ENCODE results near the gene ZBTB3.

ZBTB3 gene

GRCh38 chr11:62792202-62792575, 38.2 kb upstream of the ZBTB3 start:
- Histone ChIP-seq H3K27ac (peak overlapping the region; percentile 75 to 86), H3K9me3 (no peaks in the 10 kb centered on the region), H3K36me3 (peaks cover 45 to 75% (median 56%) of the 10 kb centered on the region in 3 donors), H3K4me3 (peak overlapping the region; percentile 75 to 79), H3K4me1 (peaks cover 0 to 43% (median 33%) of the 10 kb centered on the region in 4 donors), H3K27me3 (no peaks in the 10 kb centered on the region)
- no peak for TF ChIP-seq CTCF (IDR thresholded peaks at IDR 0.05)
- intact Hi-C loops (cut with DNase I; ENCODE audit: low total_unique reads) = loop anchor here (5.0 kb wide), 1 partner anchor 45 kb away; the partner anchor contains the start of gene WDR74
- DNase-seq = peak in 1 of 2 donors; percentile 74

GRCh38 chr11:62791501-62792201, 37.7 kb upstream of the ZBTB3 start, which contains the start of gene TMEM223:
TSS of gene TMEM223 (minus strand) at chr11:62792006. CDS start at chr11:62791994, 12 bp downstream.
- H3K4me1 ChIP-seq = peaks cover 0 to 43% (median 33%) of the 10 kb centered on the region in 4 donors

GRCh38 chr11:62789576-62789975, 35.6 kb upstream of the ZBTB3 start:
- DNase-seq = no peak
- TF ChIP-seq CTCF (IDR thresholded peaks at IDR 0.05) = no peak
- no peak overlapping the region for H3K27ac ChIP-seq
- no peaks in the 10 kb centered on the region for H3K27me3 ChIP-seq
- intact Hi-C loops (cut with DNase I; ENCODE audit: low total_unique reads) = no loop called here
- H3K4me1 ChIP-seq = peaks cover 0 to 51% (median 43%) of the 10 kb centered on the region in 4 donors
- peaks cover 19 to 49% (median 30%) of the 10 kb centered on the region in 3 donors for H3K36me3 ChIP-seq
- H3K9me3 ChIP-seq = no peaks in the 10 kb centered on the region
- H3K4me3 ChIP-seq = no peak overlapping the region

More at GRCh38 chr11:62791501-62792201, 37.7 kb upstream of the ZBTB3 start, which contains the start of gene TMEM223:
- peak; percentile 87 to 94 for DNase-seq
- H3K4me3 ChIP-seq = peak within 1 kb of the TSS; percentile 75 to 79
- peaks cover 40 to 70% (median 51%) of the 10 kb centered on the region in 3 donors for H3K36me3 ChIP-seq
- peak; percentile 19 to 29 for TF ChIP-seq CTCF (IDR thresholded peaks at IDR 0.05)
- H3K27ac ChIP-seq = peak within 1 kb of the TSS; percentile 75 to 86
- intact Hi-C loops (cut with DNase I; ENCODE audit: low total_unique reads) = loop anchor here (5.0 kb wide), 1 partner anchor 46 kb away; the partner anchor contains the start of gene WDR74
- no peaks in the 10 kb centered on the region for H3K9me3 ChIP-seq
- no peaks in the 10 kb centered on the region for H3K27me3 ChIP-seq

- TF ChIP-seq CTCF (IDR thresholded peaks at IDR 0.05) = no peak
- no peak for DNase-seq
- Histone ChIP-seq H3K27me3 (no peaks in the 10 kb centered on the region), H3K36me3 (peaks cover 13 to 43% (median 24%) of the 10 kb centered on the region in 3 donors), H3K4me3 (no peak overlapping the region), H3K27ac (no peak overlapping the region), H3K4me1 (peaks cover 0 to 51% (median 43%) of the 10 kb centered on the region in 4 donors), H3K9me3 (no peaks in the 10 kb centered on the region)
- intact Hi-C loops (cut with DNase I; ENCODE audit: low total_unique reads) = no loop called here
Observed at GRCh38 chr11:62788991-62789390, 35.0 kb upstream of the ZBTB3 start.

GRCh38 chr11:62787005-62787759, 33.2 kb upstream of the ZBTB3 start, which contains the start of gene TMEM179B:
TSS of gene TMEM179B (plus strand) at chr11:62787402. CDS start at chr11:62787432, 30 bp downstream.
- H3K27me3 ChIP-seq = no peaks in the 10 kb centered on the region
- H3K4me1 ChIP-seq = peaks cover 0 to 47% (median 38%) of the 10 kb centered on the region in 4 donors
- no peaks in the 10 kb centered on the region for H3K9me3 ChIP-seq
- peak; percentile 99 for DNase-seq
- peak within 1 kb of the TSS; percentile 95 for H3K27ac ChIP-seq
- intact Hi-C loops (cut with DNase I; ENCODE audit: low total_unique reads) = loop anchor here (2.0 kb wide), 1 partner anchor 68 kb away; no protein-coding TSS in a partner anchor
- H3K36me3 ChIP-seq = peaks cover 6 to 33% (median 13%) of the 10 kb centered on the region in 3 donors
- peak; percentile 22 to 35 for TF ChIP-seq CTCF (IDR thresholded peaks at IDR 0.05)
- H3K4me3 ChIP-seq = peak within 1 kb of the TSS; percentile 88 to 89

Data from tibial artery (tissue), 4 donors.